Measurements from ENCODE around the gene CSK.
"Not testable (repeated sequence)": the region's sequence is repeated elsewhere in the genome, so short reads cannot be mapped to it uniquely, and the experiment has no call there.

The CSK gene

DNA sequence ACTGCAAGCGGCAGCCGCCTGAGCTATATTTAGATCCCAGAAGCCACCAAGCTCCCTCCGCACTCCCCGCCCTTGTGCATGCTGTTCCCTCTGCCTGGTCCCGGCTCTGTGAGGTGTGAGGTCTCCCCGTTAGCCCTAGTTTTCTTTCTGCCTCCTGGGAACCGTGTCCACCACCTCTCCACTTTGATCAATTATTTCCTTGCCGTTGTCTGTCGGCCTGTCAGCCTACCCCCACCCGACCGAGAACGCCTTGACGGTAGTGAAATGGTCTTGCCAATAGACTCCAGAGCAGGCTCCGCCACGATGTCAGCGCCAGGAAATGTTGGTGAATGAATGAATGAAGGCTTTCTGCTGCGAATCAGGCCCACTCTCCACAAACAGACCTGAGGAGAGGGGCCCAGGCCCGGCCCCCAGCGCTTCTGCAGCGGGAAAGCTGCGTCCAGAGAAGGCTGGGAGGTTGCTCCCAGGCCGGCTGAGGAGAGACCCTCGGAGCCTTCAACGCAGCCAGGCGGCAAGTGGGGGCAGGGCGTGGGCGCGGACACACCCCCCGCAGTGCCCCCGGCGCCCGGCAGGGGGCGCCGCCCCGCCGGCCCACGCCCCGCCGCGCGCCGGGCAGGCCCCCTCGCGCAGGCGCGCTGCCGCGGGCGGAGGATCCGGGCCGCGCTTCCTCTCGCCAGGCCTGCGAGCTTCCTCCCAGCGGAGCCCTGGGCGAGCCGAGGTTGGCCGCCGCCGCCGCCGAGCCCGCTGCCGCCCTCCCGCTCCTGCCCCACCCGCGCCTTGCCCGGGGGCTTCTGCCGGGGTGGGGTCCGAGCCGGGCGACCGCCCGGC lies at the start of gene CSK:
Gene CSK, plus strand, starts transcription at position 650 of the 828 bp plus-strand sequence. CDS start 16,218 bp downstream, outside the sequence.
- peak; percentile 84 for DNase-seq (ENCODE audit: low spot score)
- Mint-ChIP-seq H3K27me3 (ENCODE audit: low read depth) (no peaks in the 10 kb centered on the region), H3K4me1 (ENCODE audit: low read depth) (peaks cover 62% of the 10 kb centered on the region), H3K36me3 (ENCODE audit: low read depth) (peaks cover 45% of the 10 kb centered on the region), H3K27ac (peak within 1 kb of the TSS; percentile 98), H3K4me3 (peak within 1 kb of the TSS; percentile 99), H3K9me3 (no peaks in the 10 kb centered on the region)

DNA sequence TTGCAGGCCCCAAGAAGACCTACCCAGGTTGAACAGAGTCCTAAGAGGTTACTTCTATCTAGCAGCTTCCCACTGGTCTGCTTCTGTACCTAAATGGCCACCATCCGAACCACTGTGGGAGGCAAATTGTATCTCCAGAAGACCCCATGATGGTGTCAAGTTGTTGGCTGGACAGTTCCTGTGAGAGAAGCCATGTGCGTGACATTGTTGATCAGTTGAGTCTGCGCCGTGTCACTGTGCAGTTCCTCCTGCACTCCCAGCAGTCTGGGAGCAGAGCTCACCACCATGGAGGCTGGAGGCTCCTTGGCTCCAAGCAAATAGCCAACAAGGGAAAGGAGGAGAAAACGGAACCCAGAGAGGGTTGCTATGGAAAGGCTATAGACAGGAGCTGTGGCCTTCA lies 49.0 kb upstream of the CSK start:
- peaks cover 10% of the 10 kb centered on the region for H3K27me3 Mint-ChIP-seq (ENCODE audit: low read depth)

DNA sequence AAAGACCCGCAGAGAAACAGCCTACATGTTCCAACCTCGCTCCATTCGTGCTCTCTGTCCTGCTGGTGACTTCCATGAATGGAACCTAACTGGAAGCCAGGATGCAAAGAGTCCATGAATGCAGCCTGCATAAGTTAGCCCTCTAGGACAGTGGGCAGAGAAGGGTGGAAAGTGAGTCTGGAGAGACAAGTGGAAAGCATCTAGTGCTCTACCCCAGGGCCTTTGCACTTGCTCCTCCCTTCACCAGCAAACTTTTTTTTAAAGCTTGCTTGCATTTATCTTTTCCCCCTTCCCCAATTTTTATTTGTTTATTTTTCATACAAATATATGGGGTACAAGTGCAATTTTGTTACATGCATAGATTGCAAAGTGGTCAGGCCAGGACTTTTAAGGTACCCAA lies 48.6 kb upstream of the CSK start:
- H3K36me3 Mint-ChIP-seq (ENCODE audit: low read depth), result no peaks in the 10 kb centered on the region
- H3K4me1 Mint-ChIP-seq (ENCODE audit: low read depth), result peaks cover 3% of the 10 kb centered on the region
- peaks cover 8% of the 10 kb centered on the region for H3K27me3 Mint-ChIP-seq (ENCODE audit: low read depth)
- H3K4me3 Mint-ChIP-seq, result no peak overlapping the region
- DNase-seq (ENCODE audit: low spot score), result no peak
- no peak overlapping the region for H3K27ac Mint-ChIP-seq
- peaks cover 5% of the 10 kb centered on the region for H3K9me3 Mint-ChIP-seq

More for the DNA sequence above, 49.0 kb upstream of the CSK start:
- Mint-ChIP-seq H3K4me1 (ENCODE audit: low read depth) (no peaks in the 10 kb centered on the region), H3K36me3 (ENCODE audit: low read depth) (no peaks in the 10 kb centered on the region), H3K9me3 (peaks cover 1% of the 10 kb centered on the region), H3K27ac (no peak overlapping the region), H3K4me3 (no peak overlapping the region)
- DNase-seq (ENCODE audit: low spot score), result no peak

DNA sequence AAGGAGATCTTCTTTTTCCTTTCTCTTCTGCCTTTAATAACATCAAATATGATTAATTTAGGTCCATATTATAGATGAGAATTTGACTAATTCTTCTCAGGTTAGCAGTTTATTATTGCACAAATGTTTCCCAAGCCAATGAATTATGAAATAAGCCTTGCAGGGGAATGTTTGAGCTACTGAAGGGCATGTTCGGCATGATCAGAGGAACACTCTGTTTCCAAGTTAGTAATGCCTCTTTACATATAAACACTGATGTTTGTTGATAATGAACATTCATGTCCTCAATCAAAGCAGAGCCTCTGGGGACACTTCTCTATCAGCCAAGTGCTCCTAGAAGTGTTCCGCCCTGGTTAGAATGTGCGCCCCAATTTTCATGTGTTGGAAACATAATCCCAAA lies 46.6 kb upstream of the CSK start:
- H3K4me1 Mint-ChIP-seq (ENCODE audit: low read depth), result peaks cover 3% of the 10 kb centered on the region
- H3K27me3 Mint-ChIP-seq (ENCODE audit: low read depth), result peaks cover 8% of the 10 kb centered on the region

DNA sequence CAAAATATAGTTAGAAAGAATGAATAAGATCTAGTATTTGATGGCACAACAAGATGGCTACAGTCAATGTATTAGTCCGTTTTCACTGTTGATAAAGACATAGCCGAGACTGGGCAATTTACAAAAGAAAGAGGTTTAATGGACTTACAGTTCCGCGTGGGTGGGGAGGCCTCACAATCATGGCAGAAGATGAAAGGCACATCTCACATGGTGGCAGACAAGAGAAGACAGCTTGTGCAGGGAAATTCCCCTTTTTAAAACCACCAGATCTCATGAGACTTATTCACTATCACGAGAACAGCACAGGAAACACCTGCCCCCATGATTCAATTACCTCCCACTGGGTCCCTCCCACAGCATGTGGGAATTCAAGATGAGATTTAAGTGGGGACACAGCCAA lies 43.6 kb upstream of the CSK start:
- H3K27ac Mint-ChIP-seq; H3K36me3 Mint-ChIP-seq (ENCODE audit: low read depth); H3K4me1 Mint-ChIP-seq (ENCODE audit: low read depth); DNase-seq (ENCODE audit: low spot score); H3K4me3 Mint-ChIP-seq; H3K27me3 Mint-ChIP-seq (ENCODE audit: low read depth): not testable (repeated sequence)
- H3K9me3 Mint-ChIP-seq, result peaks cover 12% of the 10 kb centered on the region

More for the DNA sequence above, 46.6 kb upstream of the CSK start:
- H3K27ac Mint-ChIP-seq, result no peak overlapping the region
- peaks cover 6% of the 10 kb centered on the region for H3K9me3 Mint-ChIP-seq
- DNase-seq (ENCODE audit: low spot score), result no peak
- H3K36me3 Mint-ChIP-seq (ENCODE audit: low read depth), result no peaks in the 10 kb centered on the region
- H3K4me3 Mint-ChIP-seq, result no peak overlapping the region

DNA sequence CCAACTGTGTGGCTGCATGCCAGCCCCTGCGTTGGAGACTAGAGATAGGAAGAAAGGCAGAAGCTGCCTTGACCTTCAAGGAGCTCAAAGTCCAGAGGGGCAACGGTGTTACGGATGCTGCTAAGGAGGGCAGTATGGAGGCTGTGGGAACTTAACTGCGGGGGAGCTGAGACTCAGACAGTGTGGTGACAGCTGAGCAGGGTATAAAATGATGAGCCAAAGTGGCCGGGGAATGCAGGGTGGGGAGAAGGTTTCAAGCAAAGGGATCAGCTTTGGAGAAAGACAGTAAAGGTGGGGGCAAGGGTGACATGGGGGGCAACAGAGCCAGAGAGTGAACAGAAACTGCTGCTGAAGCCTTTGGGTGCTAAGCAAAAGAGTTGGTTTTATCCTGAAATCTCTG lies 39.5 kb upstream of the CSK start:
- H3K27ac Mint-ChIP-seq, result no peak overlapping the region
- H3K4me1 Mint-ChIP-seq (ENCODE audit: low read depth), result peaks cover 3% of the 10 kb centered on the region
- peaks cover 12% of the 10 kb centered on the region for H3K9me3 Mint-ChIP-seq
- H3K36me3 Mint-ChIP-seq (ENCODE audit: low read depth), result no peaks in the 10 kb centered on the region
- no peak for DNase-seq (ENCODE audit: low spot score)
- H3K27me3 Mint-ChIP-seq (ENCODE audit: low read depth), result no peaks in the 10 kb centered on the region
- H3K4me3 Mint-ChIP-seq, result no peak overlapping the region

DNA sequence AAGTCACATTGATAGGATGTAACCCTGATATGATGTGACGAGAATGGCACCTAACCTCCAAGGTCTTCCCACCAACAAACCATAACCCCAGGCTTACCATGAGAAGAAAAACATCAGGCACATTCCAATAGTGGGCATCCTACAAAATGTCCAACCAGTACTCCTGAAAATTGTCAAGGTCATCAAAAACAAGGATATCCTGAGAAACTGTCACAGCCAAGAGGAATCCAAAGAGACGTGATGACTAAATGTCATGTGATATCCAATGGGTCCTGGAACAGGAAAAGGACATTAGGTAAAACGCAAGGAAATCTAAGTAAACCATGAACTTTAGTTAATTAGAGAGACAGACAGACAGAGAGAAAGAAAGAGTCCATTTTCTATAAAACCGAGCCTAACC lies 35.5 kb upstream of the CSK start:
- DNase-seq (ENCODE audit: low spot score), result no peak
- no peak overlapping the region for H3K4me3 Mint-ChIP-seq
- no peaks in the 10 kb centered on the region for H3K4me1 Mint-ChIP-seq (ENCODE audit: low read depth)
- peaks cover 6% of the 10 kb centered on the region for H3K9me3 Mint-ChIP-seq
- H3K36me3 Mint-ChIP-seq (ENCODE audit: low read depth), result no peaks in the 10 kb centered on the region
- no peak overlapping the region for H3K27ac Mint-ChIP-seq
- no peaks in the 10 kb centered on the region for H3K27me3 Mint-ChIP-seq (ENCODE audit: low read depth)

DNA sequence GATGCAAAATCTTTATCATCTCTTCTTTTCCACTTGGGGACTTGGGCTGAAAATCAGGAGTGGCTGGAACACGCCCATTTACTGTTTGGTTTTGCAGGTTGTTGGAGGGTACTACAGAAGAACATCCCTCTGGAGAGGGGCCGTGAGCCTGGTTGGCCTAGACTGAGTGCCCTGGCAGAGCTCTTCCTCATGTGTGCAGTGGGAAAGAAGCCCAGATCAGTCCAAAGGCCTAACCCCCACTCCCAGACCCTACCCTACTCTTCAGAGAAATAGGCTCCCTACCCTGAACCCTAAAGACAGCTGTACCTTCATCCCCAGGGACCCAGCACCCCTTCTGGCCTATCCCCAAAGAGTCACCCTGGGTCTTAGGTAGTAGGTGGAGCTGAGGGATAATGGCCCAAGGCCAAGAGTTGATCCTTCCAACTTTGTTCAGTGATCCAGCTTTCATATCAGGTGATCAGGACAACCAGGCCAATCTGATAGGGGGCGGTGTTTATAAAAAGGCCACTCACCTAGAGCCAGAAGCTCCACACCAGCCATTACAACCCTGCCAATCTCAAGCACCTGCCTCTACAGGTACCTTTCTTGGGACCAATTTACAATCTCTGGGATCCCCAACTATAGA lies 33.4 kb upstream of the CSK start, which contains the start of gene CYP1A2:
Gene CYP1A2, plus strand, starts transcription at position 524 of the 625 bp plus-strand sequence. CDS start 894 bp downstream, outside the sequence.
- H3K9me3 Mint-ChIP-seq, result no peaks in the 10 kb centered on the region
- no peak within 1 kb of the TSS for H3K4me3 Mint-ChIP-seq
- no peaks in the 10 kb centered on the region for H3K36me3 Mint-ChIP-seq (ENCODE audit: low read depth)
- no peak for DNase-seq (ENCODE audit: low spot score)
- no peaks in the 10 kb centered on the region for H3K4me1 Mint-ChIP-seq (ENCODE audit: low read depth)
- H3K27me3 Mint-ChIP-seq (ENCODE audit: low read depth), result peaks cover 5% of the 10 kb centered on the region
- no peak within 1 kb of the TSS for H3K27ac Mint-ChIP-seq

DNA sequence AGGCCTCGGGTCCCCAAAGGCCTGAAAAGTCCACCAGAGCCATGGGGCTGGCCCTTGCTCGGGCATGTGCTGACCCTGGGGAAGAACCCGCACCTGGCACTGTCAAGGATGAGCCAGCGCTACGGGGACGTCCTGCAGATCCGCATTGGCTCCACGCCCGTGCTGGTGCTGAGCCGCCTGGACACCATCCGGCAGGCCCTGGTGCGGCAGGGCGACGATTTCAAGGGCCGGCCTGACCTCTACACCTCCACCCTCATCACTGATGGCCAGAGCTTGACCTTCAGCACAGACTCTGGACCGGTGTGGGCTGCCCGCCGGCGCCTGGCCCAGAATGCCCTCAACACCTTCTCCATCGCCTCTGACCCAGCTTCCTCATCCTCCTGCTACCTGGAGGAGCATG lies 32.0 kb upstream of the CSK start:
- H3K27ac Mint-ChIP-seq, result no peak overlapping the region
- no peak overlapping the region for H3K4me3 Mint-ChIP-seq
- H3K9me3 Mint-ChIP-seq, result no peaks in the 10 kb centered on the region
- peaks cover 5% of the 10 kb centered on the region for H3K27me3 Mint-ChIP-seq (ENCODE audit: low read depth)
- H3K4me1 Mint-ChIP-seq (ENCODE audit: low read depth), result no peaks in the 10 kb centered on the region
- no peak for DNase-seq (ENCODE audit: low spot score)
- no peaks in the 10 kb centered on the region for H3K36me3 Mint-ChIP-seq (ENCODE audit: low read depth)

DNA sequence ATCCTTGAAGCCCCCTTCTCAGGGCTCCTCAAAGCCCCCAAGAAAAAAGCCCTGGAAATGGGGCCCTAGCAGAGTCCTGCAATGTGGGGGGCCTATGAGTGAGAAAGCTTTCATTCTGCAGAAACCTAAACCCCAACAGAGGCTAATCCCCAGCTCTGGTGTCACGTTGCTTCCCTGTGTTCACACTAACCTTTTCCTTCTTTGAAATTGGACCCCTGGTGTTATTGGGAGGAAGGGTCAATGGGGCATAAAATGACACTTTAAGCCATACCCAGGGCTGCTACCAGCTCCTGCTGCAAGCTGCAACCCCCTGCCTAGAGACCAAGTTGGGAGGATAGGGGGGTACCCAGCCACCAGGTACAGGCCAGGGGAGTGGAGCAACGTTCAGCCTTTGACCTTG lies 31.1 kb upstream of the CSK start:
- H3K27ac Mint-ChIP-seq, result no peak overlapping the region
- no peak for DNase-seq (ENCODE audit: low spot score)
- H3K9me3 Mint-ChIP-seq, result no peaks in the 10 kb centered on the region
- H3K4me1 Mint-ChIP-seq (ENCODE audit: low read depth), result no peaks in the 10 kb centered on the region
- H3K36me3 Mint-ChIP-seq (ENCODE audit: low read depth), result no peaks in the 10 kb centered on the region
- peaks cover 5% of the 10 kb centered on the region for H3K27me3 Mint-ChIP-seq (ENCODE audit: low read depth)
- no peak overlapping the region for H3K4me3 Mint-ChIP-seq

DNA sequence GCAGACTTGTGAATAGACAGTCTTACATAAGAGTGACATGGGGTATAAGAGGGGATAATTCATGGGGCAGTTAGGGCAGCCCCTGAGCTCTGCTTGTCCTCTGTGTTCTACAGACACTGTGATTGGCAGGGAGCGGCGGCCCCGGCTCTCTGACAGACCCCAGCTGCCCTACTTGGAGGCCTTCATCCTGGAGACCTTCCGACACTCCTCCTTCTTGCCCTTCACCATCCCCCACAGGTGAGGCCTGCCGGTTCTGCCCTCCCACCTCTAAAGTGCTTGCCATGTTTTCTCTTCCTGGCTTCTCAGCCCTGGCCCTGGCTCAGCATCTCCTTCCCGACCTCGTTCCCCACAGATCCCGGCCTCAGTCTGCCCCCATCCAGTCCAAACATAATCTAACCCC lies 29.9 kb upstream of the CSK start:
- H3K36me3 Mint-ChIP-seq (ENCODE audit: low read depth), result no peaks in the 10 kb centered on the region
- H3K4me1 Mint-ChIP-seq (ENCODE audit: low read depth), result no peaks in the 10 kb centered on the region
- peaks cover 8% of the 10 kb centered on the region for H3K27me3 Mint-ChIP-seq (ENCODE audit: low read depth)
- H3K9me3 Mint-ChIP-seq, result no peaks in the 10 kb centered on the region
- DNase-seq (ENCODE audit: low spot score), result no peak
- no peak overlapping the region for H3K27ac Mint-ChIP-seq
- no peak overlapping the region for H3K4me3 Mint-ChIP-seq

DNA sequence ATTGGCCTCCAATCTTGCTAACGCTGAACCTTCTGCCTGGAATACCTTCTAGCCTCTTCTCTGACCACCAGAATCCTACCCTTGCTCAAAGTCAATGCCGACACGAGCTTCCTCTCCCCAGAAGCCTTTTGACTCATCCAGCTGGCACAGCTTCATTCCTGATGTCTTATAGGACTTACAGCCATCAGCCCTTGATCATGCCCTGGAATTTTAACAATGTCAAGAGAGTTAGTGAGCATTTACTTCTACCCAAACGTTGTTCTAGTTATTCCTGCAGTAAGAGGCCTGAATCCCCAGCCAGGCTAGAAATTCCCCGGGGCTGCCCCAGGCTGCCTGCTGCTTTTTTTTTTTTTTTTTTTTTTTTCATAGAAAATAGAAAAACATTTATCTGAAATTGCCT lies 29.3 kb upstream of the CSK start:
- no peak for DNase-seq (ENCODE audit: low spot score)
- H3K9me3 Mint-ChIP-seq, result no peaks in the 10 kb centered on the region
- H3K4me1 Mint-ChIP-seq (ENCODE audit: low read depth), result no peaks in the 10 kb centered on the region
- H3K27ac Mint-ChIP-seq, result no peak overlapping the region
- no peaks in the 10 kb centered on the region for H3K36me3 Mint-ChIP-seq (ENCODE audit: low read depth)
- peaks cover 8% of the 10 kb centered on the region for H3K27me3 Mint-ChIP-seq (ENCODE audit: low read depth)
- no peak overlapping the region for H3K4me3 Mint-ChIP-seq

DNA sequence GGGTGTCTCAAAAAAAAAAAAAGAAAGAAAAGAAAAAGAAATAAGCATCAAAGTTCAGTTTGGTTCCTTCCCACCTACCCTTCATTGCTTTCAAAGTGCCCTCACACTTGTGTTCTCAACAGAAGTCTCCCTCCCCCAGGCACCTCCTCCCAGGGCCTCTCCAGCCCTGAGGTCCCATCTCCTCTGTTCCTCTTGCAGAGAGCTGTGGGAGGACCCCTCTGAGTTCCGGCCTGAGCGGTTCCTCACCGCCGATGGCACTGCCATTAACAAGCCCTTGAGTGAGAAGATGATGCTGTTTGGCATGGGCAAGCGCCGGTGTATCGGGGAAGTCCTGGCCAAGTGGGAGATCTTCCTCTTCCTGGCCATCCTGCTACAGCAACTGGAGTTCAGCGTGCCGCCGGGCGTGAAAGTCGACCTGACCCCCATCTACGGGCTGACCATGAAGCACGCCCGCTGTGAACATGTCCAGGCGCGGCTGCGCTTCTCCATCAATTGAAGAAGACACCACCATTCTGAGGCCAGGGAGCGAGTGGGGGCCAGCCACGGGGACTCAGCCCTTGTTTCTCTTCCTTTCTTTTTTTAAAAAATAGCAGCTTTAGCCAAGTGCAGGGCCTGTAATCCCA lies 27.2 kb upstream of the CSK start:
- Mint-ChIP-seq H3K4me3 (no peak overlapping the region), H3K27ac (no peak overlapping the region), H3K9me3 (no peaks in the 10 kb centered on the region), H3K36me3 (ENCODE audit: low read depth) (no peaks in the 10 kb centered on the region), H3K27me3 (ENCODE audit: low read depth) (peaks cover 11% of the 10 kb centered on the region), H3K4me1 (ENCODE audit: low read depth) (no peaks in the 10 kb centered on the region)
- DNase-seq (ENCODE audit: low spot score), result no peak

DNA sequence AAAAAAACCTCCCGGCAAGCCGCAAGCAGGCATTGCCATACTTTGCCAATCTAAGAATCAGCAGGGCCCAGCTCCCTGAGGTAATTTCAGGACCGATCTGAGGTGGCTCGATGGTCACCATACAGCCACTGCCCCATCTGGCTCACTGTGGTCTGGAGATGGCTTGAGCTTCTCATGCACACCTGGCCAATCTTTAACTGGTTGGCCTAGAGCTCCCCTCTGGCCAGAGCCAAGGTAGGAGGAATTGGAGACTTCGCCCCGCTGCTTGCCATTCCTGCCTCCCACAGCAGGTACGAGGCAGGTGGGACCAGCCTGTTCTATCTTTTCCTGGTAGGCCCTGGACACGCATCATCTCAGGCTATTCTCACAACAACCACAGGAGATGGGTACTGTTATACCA lies 23.1 kb upstream of the CSK start:
- H3K9me3 Mint-ChIP-seq, result no peaks in the 10 kb centered on the region
- no peak overlapping the region for H3K4me3 Mint-ChIP-seq
- no peak for DNase-seq (ENCODE audit: low spot score)
- H3K27me3 Mint-ChIP-seq (ENCODE audit: low read depth), result peaks cover 6% of the 10 kb centered on the region
- no peak overlapping the region for H3K27ac Mint-ChIP-seq
- H3K4me1 Mint-ChIP-seq (ENCODE audit: low read depth), result no peaks in the 10 kb centered on the region
- H3K36me3 Mint-ChIP-seq (ENCODE audit: low read depth), result no peaks in the 10 kb centered on the region

Measured in T-helper 2 cell treated with Interferon-gamma antibody and Interleukin-4, amounts not matched to agents 5 μg/mL and 100 μg/mL, for 36 hours (primary cell).